ENCODE measurements around the gene PRMT3. TPM values are rescaled to one million over a fixed set of nuclear protein-coding genes. Genes with fewer than 3 reads are reported as not detected.

The PRMT3 gene
- total RNA-seq, 1 donor from 2014 or later = 15.0 TPM

DNA sequence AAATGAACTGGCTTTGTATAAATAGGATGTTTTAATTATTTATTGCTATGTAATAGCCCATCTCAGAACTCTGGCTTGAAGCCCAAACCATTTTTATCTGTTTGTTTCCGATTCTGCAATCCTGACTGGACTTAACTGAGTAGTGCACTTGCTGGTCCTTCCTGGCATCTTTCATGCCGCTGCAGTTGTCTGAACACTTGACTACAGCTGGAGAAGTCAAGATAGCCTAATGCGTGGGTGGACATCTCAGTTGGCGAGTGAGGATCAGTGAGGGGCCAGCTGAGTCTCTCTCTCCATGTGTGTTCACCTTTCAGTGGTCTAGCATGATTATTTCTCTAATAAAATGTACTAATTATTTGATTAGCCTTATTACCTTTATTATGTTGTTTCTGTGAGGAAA, 105.8 kb downstream of the PRMT3 start:
- Histone ChIP-seq H3K4me3 (ENCODE audit: low read depth, low read length) (no peak overlapping the region), H3K27me3 (ENCODE audit: control insufficient read depth, insufficient read depth, low read length) (no peaks in the 10 kb centered on the region), H3K36me3 (ENCODE audit: control insufficient read depth, insufficient read depth, low read length) (no peaks in the 10 kb centered on the region)
- no peak for DNase-seq (ENCODE audit: low read depth)
- TF ChIP-seq, protein P1, sequence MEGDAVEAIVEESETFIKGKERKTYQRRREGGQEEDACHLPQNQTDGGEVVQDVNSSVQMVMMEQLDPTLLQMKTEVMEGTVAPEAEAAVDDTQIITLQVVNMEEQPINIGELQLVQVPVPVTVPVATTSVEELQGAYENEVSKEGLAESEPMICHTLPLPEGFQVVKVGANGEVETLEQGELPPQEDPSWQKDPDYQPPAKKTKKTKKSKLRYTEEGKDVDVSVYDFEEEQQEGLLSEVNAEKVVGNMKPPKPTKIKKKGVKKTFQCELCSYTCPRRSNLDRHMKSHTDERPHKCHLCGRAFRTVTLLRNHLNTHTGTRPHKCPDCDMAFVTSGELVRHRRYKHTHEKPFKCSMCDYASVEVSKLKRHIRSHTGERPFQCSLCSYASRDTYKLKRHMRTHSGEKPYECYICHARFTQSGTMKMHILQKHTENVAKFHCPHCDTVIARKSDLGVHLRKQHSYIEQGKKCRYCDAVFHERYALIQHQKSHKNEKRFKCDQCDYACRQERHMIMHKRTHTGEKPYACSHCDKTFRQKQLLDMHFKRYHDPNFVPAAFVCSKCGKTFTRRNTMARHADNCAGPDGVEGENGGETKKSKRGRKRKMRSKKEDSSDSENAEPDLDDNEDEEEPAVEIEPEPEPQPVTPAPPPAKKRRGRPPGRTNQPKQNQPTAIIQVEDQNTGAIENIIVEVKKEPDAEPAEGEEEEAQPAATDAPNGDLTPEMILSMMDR (IDR thresholded peaks at IDR 0.05; ENCODE audit: insufficient read depth, low read length, poor library complexity, severe bottlenecking) = no peak

DNA sequence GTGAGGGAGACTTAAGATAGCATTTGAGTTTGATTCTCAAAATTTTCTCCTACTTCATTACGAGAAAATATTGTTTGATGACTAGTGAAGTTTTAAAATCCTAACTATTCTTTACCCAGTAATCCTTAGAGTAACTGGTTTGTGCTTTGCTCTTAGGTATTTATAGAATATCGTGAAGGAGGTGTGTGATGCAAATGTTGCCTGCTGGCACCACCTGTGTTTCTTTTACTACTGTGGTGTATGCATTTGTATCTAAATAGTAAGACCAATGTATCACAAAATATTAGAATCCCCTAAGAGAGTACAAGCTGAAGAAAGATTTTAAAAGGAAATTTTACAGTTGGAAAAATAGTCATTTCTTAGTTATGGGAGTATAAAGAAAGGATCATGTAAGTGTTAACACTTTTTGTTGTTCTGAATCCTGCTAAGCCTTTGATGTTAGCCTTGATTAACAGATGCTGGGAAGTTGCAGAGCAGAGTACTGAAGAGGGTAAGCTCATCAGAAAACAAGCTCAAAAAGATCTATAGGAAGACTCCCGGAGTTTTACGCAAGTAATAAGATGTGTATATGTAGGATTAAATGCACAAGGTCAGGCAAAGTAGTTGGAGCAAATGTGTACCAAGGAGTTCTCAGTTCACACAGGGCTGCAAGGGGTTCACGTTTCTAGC, 109.7 kb downstream of the PRMT3 start:
- no peak for DNase-seq (ENCODE audit: low read depth)
- no peaks in the 10 kb centered on the region for H3K27me3 ChIP-seq (ENCODE audit: control insufficient read depth, insufficient read depth, low read length)
- H3K36me3 ChIP-seq (ENCODE audit: control insufficient read depth, insufficient read depth, low read length) = no peaks in the 10 kb centered on the region
- H3K4me3 ChIP-seq (ENCODE audit: low read depth, low read length) = no peak overlapping the region
- TF ChIP-seq, protein P1 (IDR thresholded peaks at IDR 0.05; ENCODE audit: insufficient read depth, low read length, poor library complexity, severe bottlenecking) = no peak

DNA sequence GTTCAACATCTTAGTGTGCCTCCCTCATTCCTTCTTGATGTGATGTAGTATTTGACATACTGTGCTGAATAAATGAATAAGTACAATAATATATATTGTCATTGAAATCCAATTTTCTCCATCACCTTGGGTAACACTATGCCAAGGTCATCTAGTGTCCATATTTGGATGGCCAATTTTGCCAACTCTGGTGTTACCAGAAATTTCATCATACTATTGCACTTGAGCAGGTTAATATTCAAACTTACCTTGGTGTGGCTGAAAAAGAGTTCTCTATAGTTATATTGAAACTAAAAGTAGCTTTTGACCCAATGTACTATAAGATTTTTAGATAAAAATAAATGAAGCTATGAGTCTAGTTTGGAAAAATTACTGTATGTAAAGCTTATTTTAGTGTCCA, 113.7 kb downstream of the PRMT3 start:
- DNase-seq (ENCODE audit: low read depth) = no peak
- no peak overlapping the region for H3K4me3 ChIP-seq (ENCODE audit: low read depth, low read length)
- TF ChIP-seq, protein P1 (IDR thresholded peaks at IDR 0.05; ENCODE audit: insufficient read depth, low read length, poor library complexity, severe bottlenecking) = no peak
- H3K27me3 ChIP-seq (ENCODE audit: control insufficient read depth, insufficient read depth, low read length) = no peaks in the 10 kb centered on the region
- no peaks in the 10 kb centered on the region for H3K36me3 ChIP-seq (ENCODE audit: control insufficient read depth, insufficient read depth, low read length)

DNA sequence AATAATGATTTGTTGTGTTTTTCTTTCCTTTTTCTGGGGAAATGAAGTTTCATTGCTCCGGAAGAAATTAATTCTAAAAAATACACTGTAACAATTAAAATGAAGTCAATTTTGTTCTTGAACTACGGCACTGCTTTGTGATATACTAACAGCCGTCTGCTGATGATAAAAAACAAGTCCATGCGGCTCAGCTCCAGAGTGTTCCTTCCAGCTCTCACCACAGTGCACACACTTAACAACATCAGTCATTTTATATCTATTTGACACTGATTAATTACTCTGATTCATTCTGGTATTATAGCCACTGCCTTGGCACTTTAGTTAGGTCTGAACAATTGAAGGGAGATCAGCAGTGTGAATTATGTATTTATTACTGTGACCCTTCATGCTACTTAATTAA, 114.5 kb downstream of the PRMT3 start:
- TF ChIP-seq, protein P1 (IDR thresholded peaks at IDR 0.05; ENCODE audit: insufficient read depth, low read length, poor library complexity, severe bottlenecking) = no peak
- Histone ChIP-seq H3K4me3 (ENCODE audit: low read depth, low read length) (no peak overlapping the region), H3K36me3 (ENCODE audit: control insufficient read depth, insufficient read depth, low read length) (no peaks in the 10 kb centered on the region), H3K27me3 (ENCODE audit: control insufficient read depth, insufficient read depth, low read length) (no peaks in the 10 kb centered on the region)
- DNase-seq (ENCODE audit: low read depth) = no peak

DNA sequence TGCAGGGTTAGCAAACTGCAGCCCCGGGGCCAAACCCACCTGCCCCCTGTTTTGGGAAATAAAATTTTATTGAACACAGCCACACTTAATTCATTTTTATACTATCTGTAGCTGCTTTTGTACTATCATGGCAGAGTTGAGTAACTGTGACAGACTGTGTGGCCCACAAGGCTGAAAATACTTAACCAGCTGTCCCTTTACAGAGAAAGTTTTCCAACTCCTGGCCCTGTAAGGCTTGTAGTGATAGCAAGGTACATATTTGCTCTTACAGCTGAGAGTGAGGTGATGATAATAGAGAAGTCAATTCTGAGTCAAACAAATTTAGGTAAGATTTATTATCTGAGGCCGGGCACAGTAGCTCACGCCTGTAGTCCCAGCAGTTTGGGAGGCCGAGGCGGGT, 124.5 kb downstream of the PRMT3 start:
- Histone ChIP-seq H3K27me3 (ENCODE audit: control insufficient read depth, insufficient read depth, low read length) (no peaks in the 10 kb centered on the region), H3K4me3 (ENCODE audit: low read depth, low read length) (no peak overlapping the region), H3K36me3 (ENCODE audit: control insufficient read depth, insufficient read depth, low read length) (no peaks in the 10 kb centered on the region)
- TF ChIP-seq, protein P1 (IDR thresholded peaks at IDR 0.05; ENCODE audit: insufficient read depth, low read length, poor library complexity, severe bottlenecking) = no peak
- no peak for DNase-seq (ENCODE audit: low read depth)

DNA sequence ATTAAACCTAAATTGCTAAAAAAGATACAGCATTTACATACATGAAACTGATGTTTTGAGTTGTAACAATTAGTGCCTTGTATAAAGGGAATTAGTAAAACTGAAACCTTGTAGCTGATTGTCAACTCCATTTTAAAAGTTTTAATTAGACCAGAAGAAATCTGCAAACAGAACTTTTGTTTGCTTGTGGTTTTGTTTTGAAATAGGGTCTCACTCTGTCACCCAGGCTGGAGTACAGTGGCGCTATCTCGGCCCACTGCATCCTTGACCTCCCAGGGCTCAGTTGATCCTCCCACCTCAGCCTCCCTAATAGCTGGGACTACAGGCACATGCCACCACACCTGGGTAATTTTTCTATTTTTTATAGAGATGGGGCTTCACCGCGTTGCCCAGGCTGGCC, 125.4 kb downstream of the PRMT3 start:
- Histone ChIP-seq H3K4me3 (ENCODE audit: low read depth, low read length) (no peak overlapping the region), H3K27me3 (ENCODE audit: control insufficient read depth, insufficient read depth, low read length) (no peaks in the 10 kb centered on the region), H3K36me3 (ENCODE audit: control insufficient read depth, insufficient read depth, low read length) (no peaks in the 10 kb centered on the region)
- no peak for DNase-seq (ENCODE audit: low read depth)
- TF ChIP-seq, protein P1 (IDR thresholded peaks at IDR 0.05; ENCODE audit: insufficient read depth, low read length, poor library complexity, severe bottlenecking) = no peak
